Aorta (tissue), 5 donors: ENCODE data around the gene ACTR3C. TPM values are rescaled to one million over a fixed set of nuclear protein-coding genes. Genes with fewer than 3 reads are reported as not detected.

Experiments used
- ATAC-seq: fragments of 200-7000 bp; cut with Tn5 transposase; one replicate; pipeline ENCODE4 v1.9.1; 2022; ENCODE audit warnings: moderate library complexity; ENCODE audit not compliant: low FRiP score
- DNase-seq, 2 donors: peaks; one replicate each; pipeline ENCODE4 v3.0.0-alpha.2; 2020
- H3K27ac ChIP-seq, 2 donors: one replicate each; pipeline ENCODE4 v1.5.1; 2013; ENCODE audit warnings: low read length in 2 of 2, mild to moderate bottlenecking in 2 of 2, moderate library complexity in 2 of 2, control low read depth in 1 of 2, inconsistent platforms in 1 of 2, low read depth in 1 of 2
- H3K27me3 ChIP-seq, 2 donors: one replicate each; pipeline ENCODE4 v1.6.1; 2013; ENCODE audit warnings: control low read depth in 1 of 2, low read length in 1 of 2, mild to moderate bottlenecking in 1 of 2, moderate library complexity in 1 of 2; ENCODE audit not compliant: insufficient read depth in 2 of 2, control insufficient read depth in 1 of 2
- H3K36me3 ChIP-seq, 2 donors: one replicate each; pipeline ENCODE4 v1.6.1; 2013; ENCODE audit warnings: control low read depth in 1 of 2, low read length in 1 of 2, mild to moderate bottlenecking in 1 of 2; ENCODE audit not compliant: insufficient read depth in 2 of 2, control insufficient read depth in 1 of 2
- H3K4me1 ChIP-seq, 2 donors: one replicate each; pipeline ENCODE4 v1.6.1; 2013; ENCODE audit warnings: low read length in 2 of 2, control low read depth in 1 of 2, mild to moderate bottlenecking in 1 of 2, moderate library complexity in 1 of 2; ENCODE audit not compliant: insufficient read depth in 2 of 2, control insufficient read depth in 1 of 2
- H3K4me3 ChIP-seq, 2 donors: one replicate each; pipeline ENCODE4 v1.5.1; 2013; ENCODE audit warnings: low read length in 2 of 2, control low read depth in 1 of 2, mild to moderate bottlenecking in 1 of 2
- H3K9me3 ChIP-seq: one replicate; pipeline ENCODE4 v1.6.1; 2013; ENCODE audit warnings: mild to moderate bottlenecking, low read length; ENCODE audit not compliant: control insufficient read depth
- WGBS, 2 donors: extraction: QIAGEN DNeasy Blood & Tissue Kit; methylation state at CpG; one replicate each; pipeline ENCODE4 v1.1.7; 2013; 5-methylcytosine and 5-hydroxymethylcytosine counted together
- intact Hi-C, 2 donors: fragments of 100-400 bp; cut with DNase I; formaldehyde crosslinking; loops; one replicate each; pipeline versions ENCODE4 v1.14.2 to v1.15.0; 2022
- long read RNA-seq, 2 donors: library from polyadenylated mRNA; unstranded; transcript quantifications; one replicate each; pipeline ENCODE4 v2.0.0, GENCODE V29; 2020 to 2021
- polyA plus RNA-seq, 2 donors: library from polyadenylated mRNA; stranded (reverse); fragments of 200-250 nt; gene quantifications; one replicate each; pipeline ENCODE4 v1.2.3, GENCODE V29; 2013
- total RNA-seq, 2 donors: library from RNA; stranded (reverse); fragmentation: NEBNext Ultra II Directional; extraction: Animal tissue kit (Norgen Biotek cat#: 25700); gene quantifications; one replicate each; pipeline ENCODE4 v1.2.1, GENCODE V29; 2021
- donor health status: healthy with polysubstance abuse.
- donor health status: Bipolar disorder and iron deficiency.
- donor health status: DM: no; HTN: no; CAD: no.
- donor health status: DM: no; HTN: no; CAD: no.
- donor health status: DM: yes; HTN: yes; CAD: no.

ACTR3C gene
- total RNA-seq (1 to 10 TPM; 1.2 to 5.2 TPM), polyA plus RNA-seq (under 1 TPM in 1 of 2 donors, not detected in 1; 0.75 TPM)
- long read RNA-seq, donor 1, full-length matches to known transcripts = 1 of 4 reads
- long read RNA-seq, donor 1, partial matches to known transcripts = 0 of 4 reads
- long read RNA-seq, donor 1, other reads (novel, unspliced or antisense) = 3 of 4 reads
- long read RNA-seq, donor 2 = 0 reads

GRCh38 chr7:150322833-150323681, at the start of gene ACTR3C, which contains the start of gene LRRC61:
ACTR3C (minus strand) TSS chr7:150323545; CDS start chr7:150295296, 28,249 bp downstream.
LRRC61 (plus strand) TSS chr7:150323355; CDS start chr7:150336862, 13,507 bp downstream.
- intact Hi-C loops = no loop called here
- Histone ChIP-seq H3K4me1 (no peaks in the 10 kb centered on the region), H3K4me3 (peak within 1 kb of the TSS; percentile 51 to 60), H3K27ac (no peak within 1 kb of the TSS), H3K36me3 (no peaks in the 10 kb centered on the region), H3K27me3 (no peaks in the 10 kb centered on the region), H3K9me3 (no peaks in the 10 kb centered on the region)
- peak; percentile 54 for ATAC-seq
- DNase-seq = no peak
- 9 to 10% methylated on average over 71 to 82 of the region's 82 CpGs for WGBS, 2 donors

GRCh38 chr7:150372271-150373048, 49.1 kb upstream of the ACTR3C start:
- intact Hi-C loops = no loop called here
- no peak for DNase-seq
- no peak overlapping the region for H3K4me3 ChIP-seq
- WGBS, 2 donors = 77 to 81% methylated on average over 75 to 79 of the region's 79 CpGs
- no peaks in the 10 kb centered on the region for H3K36me3 ChIP-seq
- H3K9me3 ChIP-seq = no peaks in the 10 kb centered on the region
- H3K27ac ChIP-seq = no peak overlapping the region
- ATAC-seq = no peak
- no peaks in the 10 kb centered on the region for H3K27me3 ChIP-seq
- no peaks in the 10 kb centered on the region for H3K4me1 ChIP-seq

- no peak for ATAC-seq
- H3K4me1 ChIP-seq = no peaks in the 10 kb centered on the region
- 83 to 88% methylated on average over 30 of the region's 30 CpGs for WGBS, 2 donors
- no peak for DNase-seq
- H3K36me3 ChIP-seq = no peaks in the 10 kb centered on the region
- intact Hi-C loops = no loop called here
- H3K27ac ChIP-seq = no peak overlapping the region
- no peaks in the 10 kb centered on the region for H3K9me3 ChIP-seq
- no peaks in the 10 kb centered on the region for H3K27me3 ChIP-seq
- no peak overlapping the region for H3K4me3 ChIP-seq
Measured at GRCh38 chr7:150371996-150372270, 48.6 kb upstream of the ACTR3C start.

- no peaks in the 10 kb centered on the region for H3K4me1 ChIP-seq
Measured at GRCh38 chr7:150371131-150371995, 48.0 kb upstream of the ACTR3C start.

GRCh38 chr7:150370612-150371071, 47.3 kb upstream of the ACTR3C start:
- DNase-seq = no peak
- ATAC-seq = no peak
- Histone ChIP-seq H3K27ac (no peak overlapping the region), H3K9me3 (no peaks in the 10 kb centered on the region), H3K27me3 (no peaks in the 10 kb centered on the region), H3K4me3 (no peak overlapping the region), H3K4me1 (no peaks in the 10 kb centered on the region), H3K36me3 (no peaks in the 10 kb centered on the region)
- WGBS, 2 donors = 70 to 72% methylated on average over 3 of the region's 3 CpGs
- intact Hi-C loops = no loop called here

More at GRCh38 chr7:150371131-150371995, 48.0 kb upstream of the ACTR3C start:
- H3K4me3 ChIP-seq = no peak overlapping the region
- no peak for ATAC-seq
- no peak overlapping the region for H3K27ac ChIP-seq
- no peaks in the 10 kb centered on the region for H3K27me3 ChIP-seq
- no peaks in the 10 kb centered on the region for H3K36me3 ChIP-seq
- DNase-seq = no peak
- no peaks in the 10 kb centered on the region for H3K9me3 ChIP-seq
- 84 to 85% methylated on average over 45 to 48 of the region's 48 CpGs for WGBS, 2 donors
- intact Hi-C loops = no loop called here

GRCh38 chr7:150369748-150370501, 46.6 kb upstream of the ACTR3C start:
- no peaks in the 10 kb centered on the region for H3K36me3 ChIP-seq
- H3K27ac ChIP-seq = peak overlapping the region in 1 of 2 donors; percentile 57
- no peaks in the 10 kb centered on the region for H3K9me3 ChIP-seq
- H3K27me3 ChIP-seq = no peaks in the 10 kb centered on the region
- ATAC-seq = no peak
- no peaks in the 10 kb centered on the region for H3K4me1 ChIP-seq
- no peak for DNase-seq
- H3K4me3 ChIP-seq = peak overlapping the region in 1 of 2 donors; percentile 64
- intact Hi-C loops = loop anchor here in 1 of 2 donors (2.0 kb wide), 1 partner anchor 35 kb away; a partner anchor contains a TSS
- 54 to 55% methylated on average over 23 of the region's 23 CpGs for WGBS, 2 donors

- no peaks in the 10 kb centered on the region for H3K9me3 ChIP-seq
- H3K27me3 ChIP-seq = no peaks in the 10 kb centered on the region
- WGBS, 2 donors = 1% methylated on average over 45 to 58 of the region's 58 CpGs
- no peaks in the 10 kb centered on the region for H3K36me3 ChIP-seq
- no peaks in the 10 kb centered on the region for H3K4me1 ChIP-seq
- intact Hi-C loops = loop anchor here (1.0 to 2.0 kb wide), 3 partner anchors 10 to 36 kb away; partner anchors contain the start of gene ZNF775 (in 1 of the 2)
- H3K4me3 ChIP-seq = peak overlapping the region; percentile 64 to 74
- ATAC-seq (peak; percentile 73), DNase-seq (peak; percentile 84 to 91)
- H3K27ac ChIP-seq = peak overlapping the region; percentile 57 to 88
Measured at GRCh38 chr7:150368884-150369747, 45.8 kb upstream of the ACTR3C start.
